Neural cell (in vitro differentiated cells): ENCODE measurements around the gene SERAC1. TPM values are rescaled to one million over a fixed set of nuclear protein-coding genes. Genes with fewer than 3 reads are reported as not detected.

ENCODE experiments used
- H2AFZ ChIP-seq: fragments of 200-600, 300-800 bp; sonication (generic), shearing (Covaris generic); 2 replicates; pipeline ENCODE4 v1.6.0; 2014; ENCODE audit warnings: low read depth, mild to moderate bottlenecking, antibody characterized with exemption, low read length, moderate library complexity
- H3F3A ChIP-seq: fragments of 200-600 bp; shearing (Covaris generic); 2 replicates; pipeline ENCODE4 v1.6.1; 2016; ENCODE audit warnings: mild to moderate bottlenecking, moderate library complexity, mixed read lengths, antibody characterized with exemption, low read length; ENCODE audit not compliant: insufficient read depth, poor library complexity, severe bottlenecking
- H3K27ac ChIP-seq: fragments of 200-600, 300-800 bp; sonication (generic), shearing (Covaris generic); 2 replicates; pipeline ENCODE4 v1.5.1; 2014; ENCODE audit warnings: mild to moderate bottlenecking, low read length, moderate library complexity
- H3K27me3 ChIP-seq: fragments of 300-800, 200-600 bp; sonication (generic), shearing (Covaris generic); 2 replicates; pipeline ENCODE4 v1.6.0; 2014; ENCODE audit warnings: mild to moderate bottlenecking, low read depth, low read length, moderate library complexity; ENCODE audit not compliant: insufficient read depth
- H3K36me3 ChIP-seq: fragments of 300-800, 200-600 bp; sonication (generic), shearing (Covaris generic); 2 replicates; pipeline ENCODE4 v1.5.1; 2014; ENCODE audit warnings: mild to moderate bottlenecking, antibody characterized with exemption, low read length, moderate library complexity; ENCODE audit not compliant: insufficient read depth
- H3K4me2 ChIP-seq: fragments of 300-800, 200-600 bp; sonication (generic), shearing (Covaris generic); 2 replicates; pipeline ENCODE4 v1.6.0; 2014; ENCODE audit warnings: mild to moderate bottlenecking, low read length
- H3K4me3 ChIP-seq: fragments of 300-800, 200-600 bp; sonication (generic), shearing (Covaris generic); 2 replicates; pipeline ENCODE4 v1.5.1; 2014; ENCODE audit warnings: mild to moderate bottlenecking, low read length, moderate library complexity
- H3K79me2 ChIP-seq: fragments of 200-600 bp; shearing (Covaris generic); replicated peaks from 2 replicates; pipeline ENCODE4 v1.6.0; 2014; ENCODE audit warnings: mild to moderate bottlenecking, low read length, moderate library complexity; ENCODE audit not compliant: insufficient read depth
- H3K9ac ChIP-seq: fragments of 300-800, 200-600 bp; sonication (generic), shearing (Covaris generic); 2 replicates; pipeline ENCODE4 v1.6.1; 2016; ENCODE audit warnings: mild to moderate bottlenecking, low read length, mixed read lengths
- H3K9me2 ChIP-seq: fragments of 200-600 bp; shearing (Covaris generic); 2 replicates; pipeline ENCODE4 v1.6.1; 2016; ENCODE audit warnings: mild to moderate bottlenecking, low read length, mixed read lengths; ENCODE audit not compliant: insufficient read depth
- H3K9me3 ChIP-seq: fragments of 200-600, 300-800 bp; sonication (generic), shearing (Covaris generic); 2 replicates; pipeline ENCODE4 v1.6.1; 2016; ENCODE audit warnings: mild to moderate bottlenecking, mixed run types, low read length, moderate library complexity, mixed read lengths
- H4K20me1 ChIP-seq: fragments of 200-600 bp; shearing (Covaris generic); 2 replicates; pipeline ENCODE4 v1.6.1; 2016; ENCODE audit warnings: mild to moderate bottlenecking, mixed run types; ENCODE audit not compliant: insufficient read depth
- CTCF ChIP-seq: fragments of 450-650 bp; IDR thresholded peaks from 2 replicates; pipeline ENCODE4 v1.5.1; 2014; ENCODE audit warnings: antibody characterized with exemption, mild to moderate bottlenecking, moderate library complexity; ENCODE audit not compliant: poor library complexity, severe bottlenecking
- EP300 ChIP-seq: fragments of 450-650 bp; conservative IDR thresholded peaks from 2 replicates; pipeline ENCODE4 v1.6.1; 2014; ENCODE audit warnings: antibody characterized with exemption, mild to moderate bottlenecking, moderate library complexity; ENCODE audit not compliant: poor library complexity, severe bottlenecking
- EZH2 ChIP-seq: fragments of 200-600, 300-800 bp; shearing (Covaris generic), sonication (generic); IDR thresholded peaks from 2 replicates; pipeline ENCODE4 v1.6.1; 2014; ENCODE audit warnings: antibody characterized with exemption, low read length, borderline replicate concordance, mild to moderate bottlenecking; ENCODE audit not compliant: insufficient read depth, poor library complexity, severe bottlenecking
- MXI1 ChIP-seq: fragments of 450-650 bp; conservative IDR thresholded peaks from 2 replicates; pipeline ENCODE4 v1.6.1; 2014; ENCODE audit warnings: antibody characterized with exemption, mild to moderate bottlenecking; ENCODE audit not compliant: poor library complexity, severe bottlenecking
- POLR2AphosphoS5 ChIP-seq: IDR thresholded peaks from 2 replicates; pipeline ENCODE4 v1.6.1; 2012
- RAD21 ChIP-seq: fragments of 450-650 bp; conservative IDR thresholded peaks from 2 replicates; pipeline ENCODE4 v1.6.1; 2014; ENCODE audit warnings: antibody characterized with exemption, mild to moderate bottlenecking, moderate library complexity
- REST ChIP-seq: IDR thresholded peaks from 2 replicates; pipeline ENCODE4 v1.6.1; 2012; ENCODE audit warnings: borderline replicate concordance
- SMC3 ChIP-seq: fragments of 450-650 bp; conservative IDR thresholded peaks from 2 replicates; pipeline ENCODE4 v1.6.1; 2014; ENCODE audit warnings: antibody characterized with exemption, mild to moderate bottlenecking, moderate library complexity; ENCODE audit not compliant: poor library complexity
- TAF1 ChIP-seq: IDR thresholded peaks from 2 replicates; pipeline ENCODE4 v1.6.1; 2012; ENCODE audit warnings: low read depth
- polyA plus RNA-seq: library from polyadenylated mRNA; depleted of rRNA; stranded (reverse); fragments of >200 nt; gene quantifications from 2 replicates; pipeline ENCODE4 v1.2.3, GENCODE V29; 2014

SERAC1 gene
- polyA plus RNA-seq, 1 donor from 2014 or later, result 22.2 TPM

GRCh38 chr6:158150701-158151100 is 17.4 kb downstream of the SERAC1 start:
- Histone ChIP-seq H3F3A (no peaks in the 10 kb centered on the region), H3K9ac (no peak overlapping the region), H3K79me2 (no peaks in the 10 kb centered on the region), H3K9me3 (no peaks in the 10 kb centered on the region), H2AFZ (no peak overlapping the region), H3K4me3 (no peak overlapping the region), H4K20me1 (no peaks in the 10 kb centered on the region), H3K27me3 (no peaks in the 10 kb centered on the region), H3K9me2 (no peaks in the 10 kb centered on the region), H3K4me2 (no peak overlapping the region), H3K27ac (no peak overlapping the region), H3K36me3 (peaks cover 11% of the 10 kb centered on the region)
- TF ChIP-seq EZH2 (no peak), POLR2AphosphoS5 (no peak), EP300 (no peak), RAD21 (no peak), SMC3 (no peak), REST (no peak), TAF1 (no peak), MXI1 (no peak), CTCF (no peak)

GRCh38 chr6:158149641-158150040 is 18.4 kb downstream of the SERAC1 start:
- Histone ChIP-seq H4K20me1 (no peaks in the 10 kb centered on the region), H3K36me3 (peaks cover 11% of the 10 kb centered on the region), H2AFZ (no peak overlapping the region), H3K4me3 (no peak overlapping the region), H3K79me2 (no peaks in the 10 kb centered on the region), H3K27ac (no peak overlapping the region), H3K27me3 (no peaks in the 10 kb centered on the region), H3K9me3 (no peaks in the 10 kb centered on the region), H3K9ac (no peak overlapping the region), H3K4me2 (no peak overlapping the region), H3F3A (no peaks in the 10 kb centered on the region), H3K9me2 (no peaks in the 10 kb centered on the region)
- no peak for TF ChIP-seq MXI1
- no peak for TF ChIP-seq EZH2
- no peak for TF ChIP-seq TAF1
- TF ChIP-seq EP300, result no peak
- TF ChIP-seq CTCF, result no peak
- TF ChIP-seq REST, result no peak
- no peak for TF ChIP-seq SMC3
- TF ChIP-seq POLR2AphosphoS5, result no peak
- no peak for TF ChIP-seq RAD21
